HG03432 (cell line): ENCODE measurements around the gene VEGFA.

Source experiments
- ATAC-seq: cut with Tn5 transposase; IDR thresholded peaks from one replicate; pipeline ENCODE4 v1.9.1; 2021; ENCODE audit warnings: mild to moderate bottlenecking, moderate library complexity; ENCODE audit not compliant: unreplicated experiment

The VEGFA gene

DNA sequence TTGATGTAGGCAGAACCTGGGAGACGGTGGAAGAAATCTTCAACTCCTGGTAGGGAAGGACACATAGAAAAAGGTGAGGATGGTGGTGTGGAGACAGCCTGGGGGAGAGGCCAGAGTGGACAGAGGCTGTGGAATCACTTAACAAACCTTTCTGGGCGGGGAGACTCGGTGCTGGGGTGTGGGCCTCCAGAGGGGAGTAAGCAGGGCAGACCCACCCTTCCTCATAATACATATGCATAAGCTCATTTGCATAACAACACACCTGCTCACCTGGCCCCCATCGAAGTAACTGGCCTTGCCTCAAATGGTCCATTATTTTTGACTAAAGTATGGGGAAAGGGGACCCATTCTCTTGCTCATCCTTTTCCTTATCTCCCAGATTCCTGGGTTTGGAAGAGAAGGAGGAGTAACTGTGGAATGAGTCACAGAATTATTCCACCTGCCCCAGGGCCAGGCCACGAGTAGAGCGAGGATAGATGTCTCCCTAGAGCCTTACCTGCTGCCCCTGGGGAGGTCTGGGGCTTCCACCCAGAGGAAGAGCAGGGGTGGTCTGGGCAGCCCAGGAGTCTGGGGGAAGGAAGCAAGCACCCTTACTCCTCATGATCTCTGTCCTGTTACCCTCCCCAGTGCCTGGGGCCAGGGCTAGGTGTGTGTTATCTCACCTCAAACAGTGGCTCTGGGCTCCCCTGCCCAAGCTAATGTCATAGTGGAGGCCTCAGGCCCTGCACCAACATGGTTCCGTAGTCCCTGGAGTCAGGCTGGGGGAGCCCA, 10.7 kb upstream of the VEGFA start:
- ATAC-seq, result no peak

DNA sequence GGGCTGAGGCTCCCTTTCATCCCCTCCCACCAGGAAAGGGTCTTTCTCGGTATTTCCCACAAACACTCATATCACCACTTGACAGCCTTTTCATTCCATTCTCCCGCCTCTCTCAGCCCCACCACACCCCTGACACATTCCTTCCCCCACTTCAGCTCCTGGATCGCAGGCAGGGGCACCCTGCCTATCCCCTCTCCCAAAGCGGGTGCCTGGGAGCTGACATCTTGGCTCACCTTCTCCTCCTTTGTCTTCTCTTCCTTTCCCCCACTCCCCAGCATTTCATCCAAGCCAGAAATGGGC, 10.2 kb upstream of the VEGFA start:
- ATAC-seq, result no peak

DNA sequence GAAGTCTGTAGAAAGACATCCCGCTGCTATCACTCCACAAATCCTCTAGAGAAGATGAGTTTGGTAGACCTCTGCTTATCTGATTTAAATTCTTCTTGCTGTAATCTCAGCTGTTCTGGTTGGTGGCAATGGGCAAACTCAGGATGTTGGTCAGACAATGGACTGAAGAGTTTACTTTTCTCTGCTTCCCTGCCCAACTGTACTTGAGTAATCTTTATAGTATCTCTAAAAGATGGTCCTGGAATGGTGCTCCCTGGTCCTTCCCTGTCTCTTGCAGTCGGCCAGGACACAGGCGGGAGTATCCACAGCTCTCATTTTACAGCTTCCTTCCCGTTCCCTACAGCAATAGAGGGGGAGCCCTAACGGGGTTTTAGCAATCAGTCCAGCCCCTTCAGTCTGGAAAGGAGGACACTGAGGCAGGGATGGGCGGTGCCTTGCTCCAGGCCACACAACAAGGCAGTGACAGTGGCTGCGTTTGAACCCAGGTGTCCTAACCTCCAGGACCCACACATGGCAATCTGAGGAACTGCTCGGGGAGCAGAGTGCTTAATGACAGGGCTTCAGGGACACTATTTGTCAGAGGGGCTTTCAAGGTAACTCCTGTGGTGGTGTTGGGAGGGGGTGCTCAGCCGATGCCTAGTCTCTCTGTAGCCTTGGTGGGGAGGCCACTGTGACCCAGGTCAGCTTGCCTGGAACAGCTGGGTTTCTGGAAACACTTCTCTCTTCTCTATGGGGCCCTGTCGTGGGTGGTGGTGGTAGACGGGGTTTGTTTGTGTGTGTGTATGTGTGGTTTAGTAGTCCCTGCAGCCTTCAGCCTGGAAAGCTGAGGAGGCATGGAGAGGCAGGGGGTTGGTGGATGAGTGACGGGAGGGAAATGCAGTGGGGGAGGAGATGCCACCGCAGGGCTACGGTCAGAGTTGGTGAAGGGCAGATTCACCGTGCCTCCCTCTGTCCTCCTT, 9.5 kb upstream of the VEGFA start:
- no peak for ATAC-seq

DNA sequence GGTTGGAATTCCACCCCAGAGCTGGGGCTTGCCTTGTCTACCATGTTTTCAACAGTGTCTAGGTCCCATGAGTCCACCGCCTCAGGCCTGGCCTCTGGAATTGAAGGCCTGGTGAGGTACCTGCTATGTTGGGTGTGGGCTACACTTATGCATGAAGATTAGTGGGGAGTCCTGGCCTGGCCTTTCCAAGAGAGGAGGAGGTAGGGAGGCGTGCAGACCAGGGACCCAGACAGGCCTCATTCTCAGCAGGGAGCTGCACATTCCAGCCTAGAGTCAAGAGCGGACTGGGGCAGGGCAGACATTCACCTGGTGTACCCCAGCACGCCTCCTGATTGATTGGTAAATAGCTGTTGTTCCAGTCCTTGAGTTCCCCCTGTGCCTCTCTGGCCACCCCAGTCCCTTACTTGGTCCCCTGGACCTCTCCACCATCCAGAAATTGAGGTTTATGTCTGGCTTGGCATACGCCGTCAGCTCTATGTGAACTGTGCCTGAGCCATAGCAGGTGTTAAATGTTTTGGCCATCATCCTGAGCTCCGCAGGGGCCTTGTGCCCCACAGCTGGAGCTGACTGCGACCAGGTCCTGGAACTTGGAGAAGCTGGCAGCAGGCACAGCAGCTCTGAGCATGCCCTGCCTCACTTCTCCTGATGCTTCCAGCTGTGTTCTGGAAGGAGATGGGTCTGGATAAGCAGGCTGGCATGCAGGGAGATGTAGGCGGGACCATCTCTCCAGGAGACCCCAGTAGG, 8.2 kb upstream of the VEGFA start:
- no peak for ATAC-seq

DNA sequence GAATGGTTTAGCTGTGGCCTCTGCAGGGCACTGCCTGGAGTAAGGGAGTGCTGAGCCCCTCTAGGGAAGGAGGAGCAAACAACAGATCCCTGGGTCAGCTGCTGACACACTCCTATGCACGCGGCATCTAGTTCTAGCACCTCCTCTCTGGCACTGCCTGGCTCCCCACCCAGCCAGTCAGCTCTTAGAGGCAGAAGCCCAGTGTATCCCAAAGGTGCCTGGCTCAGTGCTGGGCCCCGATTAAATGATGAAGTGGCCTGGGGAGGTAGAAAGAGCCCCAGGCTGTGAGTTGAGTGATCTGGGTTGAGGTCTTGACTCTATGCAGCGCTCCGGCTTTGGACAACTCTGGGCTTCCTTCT, 7.6 kb upstream of the VEGFA start:
- no peak for ATAC-seq

DNA sequence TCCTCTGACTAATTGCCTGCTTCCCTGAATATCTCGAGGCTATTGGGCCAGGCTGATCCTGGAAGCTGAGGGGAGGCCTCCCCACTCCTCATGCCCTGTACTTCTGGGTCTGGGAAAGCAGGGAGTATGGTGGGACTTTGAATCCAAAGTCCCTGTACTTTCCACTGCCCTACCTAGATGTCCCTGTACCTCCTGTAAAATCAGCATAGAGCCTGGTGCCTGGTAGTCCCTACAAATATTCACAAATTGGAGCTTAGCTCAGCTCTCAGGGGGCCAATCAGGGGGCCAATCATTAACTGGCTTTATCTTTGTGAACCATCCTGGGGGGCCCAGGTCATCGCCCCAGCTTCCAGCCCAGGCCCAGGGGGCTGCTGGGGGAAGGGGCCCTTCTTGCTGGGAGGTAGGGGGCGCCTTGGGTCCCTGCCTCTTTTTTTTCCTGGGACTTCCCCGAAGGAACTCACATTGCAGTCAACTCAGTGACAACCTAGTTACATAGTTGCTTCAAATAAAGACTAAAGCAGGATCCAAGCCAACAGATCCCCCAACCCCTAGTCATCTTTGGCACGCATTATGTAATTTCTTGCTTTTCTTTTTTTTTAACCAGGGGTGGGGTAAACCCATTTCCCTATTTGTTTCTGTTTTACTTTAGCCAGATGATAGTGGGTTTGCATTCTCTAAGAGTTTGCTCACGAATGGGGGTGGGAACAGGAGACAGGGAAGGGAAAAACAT, 6.9 kb upstream of the VEGFA start:
- no peak for ATAC-seq

DNA sequence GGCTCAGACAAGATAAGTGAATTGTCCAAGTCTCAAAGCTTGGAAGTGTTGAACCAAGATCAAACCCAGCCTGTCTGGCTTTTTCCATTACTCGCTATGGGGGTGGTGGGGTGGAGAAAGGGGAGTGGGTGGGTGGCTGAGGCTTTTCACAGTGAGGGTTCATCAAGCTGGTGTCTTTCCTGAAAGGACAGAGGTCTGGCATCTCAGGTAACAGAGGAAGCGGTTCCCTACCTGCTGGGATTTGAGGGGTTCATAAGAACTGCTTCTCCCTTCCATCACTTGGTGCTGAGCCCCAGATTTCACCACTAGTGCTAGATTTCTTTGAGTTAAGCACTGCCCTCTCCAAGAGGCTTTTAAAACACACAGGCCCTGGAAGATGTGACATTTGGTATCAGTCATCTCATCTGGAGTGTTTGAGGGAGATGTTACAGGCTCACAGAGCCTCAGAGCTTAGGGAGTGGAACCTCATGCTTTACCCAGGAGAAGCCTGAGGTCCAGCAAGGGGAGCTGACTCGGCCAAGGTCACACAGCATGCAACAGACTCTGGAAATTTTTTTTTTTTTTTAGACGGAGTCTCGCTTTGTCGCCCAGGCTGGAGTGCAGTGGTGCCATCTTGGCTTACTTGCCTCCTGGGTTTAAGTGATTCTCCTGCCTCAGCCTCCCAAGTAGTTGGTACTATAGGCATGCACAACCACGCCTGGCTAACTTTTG, 6.0 kb upstream of the VEGFA start:
- no peak for ATAC-seq

DNA sequence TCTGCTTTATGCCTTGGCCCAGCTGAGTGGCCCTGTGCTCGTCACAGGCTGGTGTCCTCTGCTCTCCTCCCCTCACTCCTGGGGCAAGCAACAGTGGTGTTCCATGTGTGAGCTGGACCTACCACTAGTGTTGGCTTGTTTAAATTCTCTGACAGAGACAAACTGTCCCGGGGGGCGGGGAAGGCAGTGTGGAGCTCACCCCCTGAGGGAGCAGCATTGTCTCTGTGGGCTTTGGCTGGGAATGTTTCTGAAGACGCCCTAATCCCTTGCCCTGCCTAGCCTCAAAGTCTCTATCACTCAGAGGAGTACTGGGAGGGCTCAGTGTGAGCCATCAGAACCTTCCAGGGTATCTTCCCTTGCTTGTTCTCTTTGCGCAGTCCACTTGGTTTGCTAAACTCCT, 5.2 kb upstream of the VEGFA start:
- ATAC-seq, result no peak

DNA sequence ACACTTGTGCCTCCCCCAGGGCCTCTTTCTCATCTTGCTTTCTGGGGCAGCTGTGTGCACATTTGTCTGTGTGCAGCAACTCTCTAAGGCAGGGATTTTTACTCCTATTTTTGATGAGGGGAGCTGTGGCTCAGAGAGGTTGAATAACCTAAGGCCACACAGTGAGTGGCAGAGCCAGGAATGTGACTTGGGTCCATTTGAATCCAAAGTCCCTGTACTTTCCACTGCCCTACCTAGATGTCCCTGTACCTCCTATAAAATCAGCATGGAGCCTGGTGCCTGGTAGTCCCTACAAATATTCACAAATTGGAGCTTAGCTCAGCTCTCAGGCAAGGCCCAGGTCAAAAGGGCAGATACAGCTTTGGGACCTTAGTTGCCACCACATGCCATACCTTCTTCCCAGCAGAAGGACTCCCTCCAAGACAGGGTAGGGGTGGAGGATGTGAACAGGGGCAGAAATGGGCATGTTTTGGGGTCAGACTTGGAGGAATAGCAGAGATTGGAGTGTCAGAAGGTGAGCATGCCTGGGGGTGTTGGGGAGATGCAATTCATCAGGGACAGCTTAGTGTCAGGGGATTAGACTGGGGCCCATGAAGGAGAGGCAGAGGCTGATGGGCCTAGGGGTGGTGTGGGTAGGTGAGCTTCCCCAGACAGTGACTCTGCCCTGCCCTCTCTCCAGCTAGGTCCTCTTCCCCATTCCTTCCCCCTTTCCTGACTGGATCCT, 4.1 kb upstream of the VEGFA start:
- ATAC-seq, result no peak

DNA sequence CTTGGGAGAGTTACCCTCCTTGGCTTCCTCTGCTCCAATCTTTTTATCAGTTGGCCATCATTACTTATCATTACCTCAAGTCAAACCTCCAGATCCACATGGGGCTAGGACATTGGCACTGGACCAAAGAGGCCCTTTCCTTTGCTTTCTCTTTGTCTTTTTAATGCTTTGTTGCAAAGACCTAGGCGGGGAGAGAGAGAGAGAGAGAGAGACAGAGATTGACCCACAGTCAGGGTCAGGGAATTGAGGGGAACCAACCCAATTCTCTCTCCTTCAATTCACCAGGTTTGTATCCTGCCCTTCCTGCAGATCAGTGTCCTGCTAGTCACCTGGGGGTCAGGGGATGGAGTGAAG, 3.5 kb upstream of the VEGFA start:
- ATAC-seq, result no peak

DNA sequence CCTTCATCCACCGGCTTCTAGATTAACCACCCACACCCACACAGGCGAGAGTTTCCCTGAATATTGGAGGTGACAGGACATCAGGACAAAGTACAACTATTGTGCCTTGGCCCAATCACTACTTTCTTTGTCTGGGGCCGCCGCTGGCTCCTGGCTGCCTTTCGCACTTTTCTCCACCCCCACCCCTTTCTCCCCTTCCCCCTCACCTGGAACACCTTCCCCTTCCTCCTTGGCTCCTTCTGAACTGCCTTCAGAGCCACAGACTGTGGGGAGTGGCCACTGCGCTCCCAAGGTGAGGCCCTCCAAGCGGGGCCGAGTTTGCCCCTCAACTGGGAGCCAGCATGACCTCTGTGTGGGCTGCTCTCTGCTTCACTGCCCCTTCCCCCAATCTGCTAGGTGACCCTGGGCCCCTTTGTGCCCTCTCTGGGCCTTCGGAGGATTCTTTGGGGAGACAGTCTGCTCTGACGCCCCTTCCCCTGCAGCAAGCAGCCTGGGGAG, 3.0 kb upstream of the VEGFA start:
- no peak for ATAC-seq

DNA sequence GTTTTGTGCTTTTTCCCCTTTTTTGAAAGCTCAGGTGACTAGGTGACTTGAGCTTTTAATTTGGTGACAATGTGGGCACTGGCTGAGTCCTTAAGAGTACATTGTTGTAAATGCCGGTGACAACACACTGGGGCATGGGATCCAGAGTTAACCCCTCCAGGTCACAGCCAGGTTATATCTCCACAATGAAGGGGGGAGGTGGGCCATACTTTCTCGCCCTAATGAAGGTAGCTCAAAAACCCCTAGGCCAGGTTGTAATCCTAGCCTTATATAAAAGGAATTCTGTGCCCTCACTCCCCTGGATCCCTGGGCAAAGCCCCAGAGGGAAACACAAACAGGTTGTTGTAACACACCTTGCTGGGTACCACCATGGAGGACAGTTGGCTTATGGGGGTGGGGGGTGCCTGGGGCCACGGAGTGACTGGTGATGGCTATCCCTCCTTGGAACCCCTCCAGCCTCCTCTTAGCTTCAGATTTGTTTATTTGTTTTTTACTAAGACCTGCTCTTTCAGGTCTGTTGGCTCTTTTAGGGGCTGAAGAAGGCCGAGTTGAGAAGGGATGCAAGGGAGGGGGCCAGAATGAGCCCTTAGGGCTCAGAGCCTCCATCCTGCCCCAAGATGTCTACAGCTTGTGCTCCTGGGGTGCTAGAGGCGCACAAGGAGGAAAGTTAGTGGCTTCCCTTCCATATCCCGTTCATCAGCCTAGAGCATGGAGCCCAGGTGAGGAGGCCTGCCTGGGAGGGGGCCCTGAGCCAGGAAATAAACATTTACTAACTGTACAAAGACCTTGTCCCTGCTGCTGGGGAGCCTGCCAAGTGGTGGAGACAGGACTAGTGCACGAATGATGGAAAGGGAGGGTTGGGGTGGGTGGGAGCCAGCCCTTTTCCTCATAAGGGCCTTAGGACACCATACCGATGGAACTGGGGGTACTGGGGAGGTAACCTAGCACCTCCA, 2.2 kb upstream of the VEGFA start:
- ATAC-seq, result no peak

DNA sequence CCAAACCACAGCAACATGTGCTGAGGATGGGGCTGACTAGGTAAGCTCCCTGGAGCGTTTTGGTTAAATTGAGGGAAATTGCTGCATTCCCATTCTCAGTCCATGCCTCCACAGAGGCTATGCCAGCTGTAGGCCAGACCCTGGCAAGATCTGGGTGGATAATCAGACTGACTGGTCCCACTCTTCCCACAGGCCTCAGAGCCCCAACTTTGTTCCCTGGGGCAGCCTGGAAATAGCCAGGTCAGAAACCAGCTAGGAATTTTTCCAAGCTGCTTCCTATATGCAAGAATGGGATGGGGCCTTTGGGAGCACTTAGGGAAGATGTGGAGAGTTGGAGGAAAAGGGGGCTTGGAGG, 1.5 kb upstream of the VEGFA start:
- ATAC-seq, result no peak

DNA sequence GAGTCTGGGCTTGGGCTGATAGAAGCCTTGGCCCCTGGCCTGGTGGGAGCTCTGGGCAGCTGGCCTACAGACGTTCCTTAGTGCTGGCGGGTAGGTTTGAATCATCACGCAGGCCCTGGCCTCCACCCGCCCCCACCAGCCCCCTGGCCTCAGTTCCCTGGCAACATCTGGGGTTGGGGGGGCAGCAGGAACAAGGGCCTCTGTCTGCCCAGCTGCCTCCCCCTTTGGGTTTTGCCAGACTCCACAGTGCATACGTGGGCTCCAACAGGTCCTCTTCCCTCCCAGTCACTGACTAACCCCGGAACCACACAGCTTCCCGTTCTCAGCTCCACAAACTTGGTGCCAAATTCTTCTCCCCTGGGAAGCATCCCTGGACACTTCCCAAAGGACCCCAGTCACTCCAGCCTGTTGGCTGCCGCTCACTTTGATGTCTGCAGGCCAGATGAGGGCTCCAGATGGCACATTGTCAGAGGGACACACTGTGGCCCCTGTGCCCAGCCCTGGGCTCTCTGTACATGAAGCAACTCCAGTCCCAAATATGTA, 957 bp upstream of the VEGFA start:
- ATAC-seq, result no peak

DNA sequence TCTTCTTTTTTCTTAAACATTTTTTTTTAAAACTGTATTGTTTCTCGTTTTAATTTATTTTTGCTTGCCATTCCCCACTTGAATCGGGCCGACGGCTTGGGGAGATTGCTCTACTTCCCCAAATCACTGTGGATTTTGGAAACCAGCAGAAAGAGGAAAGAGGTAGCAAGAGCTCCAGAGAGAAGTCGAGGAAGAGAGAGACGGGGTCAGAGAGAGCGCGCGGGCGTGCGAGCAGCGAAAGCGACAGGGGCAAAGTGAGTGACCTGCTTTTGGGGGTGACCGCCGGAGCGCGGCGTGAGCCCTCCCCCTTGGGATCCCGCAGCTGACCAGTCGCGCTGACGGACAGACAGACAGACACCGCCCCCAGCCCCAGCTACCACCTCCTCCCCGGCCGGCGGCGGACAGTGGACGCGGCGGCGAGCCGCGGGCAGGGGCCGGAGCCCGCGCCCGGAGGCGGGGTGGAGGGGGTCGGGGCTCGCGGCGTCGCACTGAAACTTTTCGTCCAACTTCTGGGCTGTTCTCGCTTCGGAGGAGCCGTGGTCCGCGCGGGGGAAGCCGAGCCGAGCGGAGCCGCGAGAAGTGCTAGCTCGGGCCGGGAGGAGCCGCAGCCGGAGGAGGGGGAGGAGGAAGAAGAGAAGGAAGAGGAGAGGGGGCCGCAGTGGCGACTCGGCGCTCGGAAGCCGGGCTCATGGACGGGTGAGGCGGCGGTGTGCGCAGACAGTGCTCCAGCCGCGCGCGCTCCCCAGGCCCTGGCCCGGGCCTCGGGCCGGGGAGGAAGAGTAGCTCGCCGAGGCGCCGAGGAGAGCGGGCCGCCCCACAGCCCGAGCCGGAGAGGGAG, 580 bp downstream of the VEGFA start:
- peak; percentile 6 for ATAC-seq

DNA sequence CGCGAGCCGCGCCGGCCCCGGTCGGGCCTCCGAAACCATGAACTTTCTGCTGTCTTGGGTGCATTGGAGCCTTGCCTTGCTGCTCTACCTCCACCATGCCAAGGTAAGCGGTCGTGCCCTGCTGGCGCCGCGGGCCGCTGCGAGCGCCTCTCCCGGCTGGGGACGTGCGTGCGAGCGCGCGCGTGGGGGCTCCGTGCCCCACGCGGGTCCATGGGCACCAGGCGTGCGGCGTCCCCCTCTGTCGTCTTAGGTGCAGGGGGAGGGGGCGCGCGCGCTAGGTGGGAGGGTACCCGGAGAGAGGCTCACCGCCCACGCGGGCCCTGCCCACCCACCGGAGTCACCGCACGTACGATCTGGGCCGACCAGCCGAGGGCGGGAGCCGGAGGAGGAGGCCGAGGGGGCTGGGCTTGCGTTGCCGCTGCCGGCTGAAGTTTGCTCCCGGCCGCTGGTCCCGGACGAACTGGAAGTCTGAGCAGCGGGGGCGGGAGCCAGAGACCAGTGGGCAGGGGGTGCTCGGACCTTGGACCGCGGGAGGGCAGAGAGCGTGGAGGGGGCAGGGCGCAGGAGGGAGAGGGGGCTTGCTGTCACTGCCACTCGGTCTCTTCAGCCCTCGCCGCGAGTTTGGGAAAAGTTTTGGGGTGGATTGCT, 1.3 kb downstream of the VEGFA start:
- peak; percentile 27 for ATAC-seq
